SH-SY5Y (cell line): ENCODE measurements around the gene CDC37L1.

ENCODE experiments used
- GATA2 ChIP-seq: IDR thresholded peaks from 2 replicates; pipeline ENCODE4 v1.6.1; 2011; ENCODE audit warnings: mild to moderate bottlenecking, low read depth, low read length
- GATA3 ChIP-seq: IDR thresholded peaks from 2 replicates; pipeline ENCODE4 v1.6.1; 2011; ENCODE audit warnings: low read depth, mild to moderate bottlenecking, low read length, moderate library complexity

CDC37L1 gene

GRCh38 chr9:4679268-4680172 lies at the start of gene CDC37L1:
CDC37L1 (plus strand) TSS chr9:4679569; CDS start chr9:4679768, 199 bp downstream.
- TF ChIP-seq GATA2: no peak
- TF ChIP-seq GATA3: no peak

GRCh38 chr9:4630836-4631235 lies 48.5 kb upstream of the CDC37L1 start:
- TF ChIP-seq GATA3 (no peak), GATA2 (no peak)

- TF ChIP-seq GATA2 (no peak), GATA3 (no peak)
Observed at GRCh38 chr9:4638968-4639367, 40.4 kb upstream of the CDC37L1 start.

- TF ChIP-seq GATA3: no peak
Observed at GRCh38 chr9:4639420-4639819, 39.9 kb upstream of the CDC37L1 start.

GRCh38 chr9:4640027-4640426 lies 39.3 kb upstream of the CDC37L1 start:
- TF ChIP-seq GATA2 (no peak), GATA3 (no peak)

GRCh38 chr9:4642351-4642750 lies 37.0 kb upstream of the CDC37L1 start:
- TF ChIP-seq GATA2 (no peak), GATA3 (no peak)

GRCh38 chr9:4654084-4654483 lies 25.3 kb upstream of the CDC37L1 start:
- TF ChIP-seq GATA3 (no peak), GATA2 (no peak)

GRCh38 chr9:4654538-4654937 lies 24.8 kb upstream of the CDC37L1 start:
- TF ChIP-seq GATA3: no peak
- TF ChIP-seq GATA2: no peak

GRCh38 chr9:4656621-4657020 lies 22.7 kb upstream of the CDC37L1 start:
- TF ChIP-seq GATA2: no peak
- no peak for TF ChIP-seq GATA3

- no peak for TF ChIP-seq GATA3
- no peak for TF ChIP-seq GATA2
Observed at GRCh38 chr9:4657426-4658159, 21.8 kb upstream of the CDC37L1 start.

- TF ChIP-seq GATA2: no peak
Observed at GRCh38 chr9:4661165-4661564, 18.2 kb upstream of the CDC37L1 start.

GRCh38 chr9:4661611-4662010 lies 17.8 kb upstream of the CDC37L1 start:
- TF ChIP-seq GATA2 (no peak), GATA3 (no peak)

GRCh38 chr9:4662108-4662988 lies 17.0 kb upstream of the CDC37L1 start, which contains the start of gene PLPP6:
PLPP6 (plus strand) TSS chr9:4662294; CDS start chr9:4662376, 82 bp downstream.
- TF ChIP-seq GATA2 (no peak), GATA3 (no peak)
